Pancreas (tissue), 10 donors: Measurements from ENCODE around the gene UGDH. TPM values are rescaled to one million over a fixed set of nuclear protein-coding genes. Genes with fewer than 3 reads are reported as not detected.

Experiments
- ATAC-seq, 4 donors: fragments of 200-7000 bp; cut with Tn5 transposase; one replicate each; pipeline versions ENCODE4 v1.8.0 to v1.9.1; 2020; ENCODE audit warnings: mild to moderate bottlenecking in 4 of 4, moderate library complexity in 4 of 4
- DNase-seq, 6 donors: peaks; one replicate each; pipeline ENCODE4 v3.0.0-alpha.2; 2020
- FAIRE-seq: peaks from 2 replicates; lab custom pipeline; 2012; peaks lifted over from hg19 to GRCh38; lab: Jason Lieb, UNC
- H3K27ac ChIP-seq, 4 donors: fragments of 200-600 bp; sonication (generic); 1 replicate in 3 of 4; 2 replicates in 1 of 4; pipeline versions ENCODE4 v1.5.0 to v1.8.0; 2020
- H3K27me3 ChIP-seq, 4 donors: fragments of 200-600 bp; one replicate each; pipeline ENCODE4 v1.8.0; 2021
- H3K36me3 ChIP-seq, 3 donors: fragments of 200-600 bp; sonication (generic) in 1 of 3; one replicate each; pipeline versions ENCODE4 v1.5.0 to v1.8.0; 2020 to 2021
- H3K4me1 ChIP-seq, 3 donors: fragments of 200-600 bp; one replicate each; pipeline ENCODE4 v1.8.0; 2021
- H3K4me3 ChIP-seq, 4 donors: fragments of 200-600 bp; sonication (generic) in 2 of 4; one replicate each; pipeline versions ENCODE4 v1.5.0 to v1.8.0; 2020 to 2021
- H3K9me3 ChIP-seq, 4 donors: fragments of 200-600 bp; one replicate each; pipeline ENCODE4 v1.8.0; 2021
- CTCF ChIP-seq, 4 donors: fragments of 200-600 bp; sonication (generic) in 3 of 4; IDR thresholded peaks; one replicate each; pipeline versions ENCODE4 v1.5.0 to v1.8.0; 2021; ENCODE audit warnings: antibody characterized with exemption in 4 of 4
- WGBS, 2 donors: extraction: QIAGEN DNeasy Blood & Tissue Kit; methylation state at CpG; one replicate each; pipeline ENCODE4 v1.1.7; 2013; 5-methylcytosine and 5-hydroxymethylcytosine counted together
- intact Hi-C, 3 donors: fragments of 100-400 bp; cut with DNase I; formaldehyde crosslinking; loops; one replicate each; pipeline versions ENCODE4 v1.11.1 to v1.14.2; 2022
- polyA plus RNA-seq, 2 donors: library from polyadenylated mRNA; stranded (reverse); fragments of 200-250 nt; gene quantifications; one replicate each; pipeline ENCODE4 v1.2.3, GENCODE V29; 2013
- total RNA-seq, 6 donors: library from RNA; stranded (reverse); fragmentation: NEBNext Ultra II Directional in 4 of 6; extraction: Animal tissue kit (Norgen Biotek cat#: 25700) in 4 of 6; gene quantifications; one replicate each; pipeline versions ENCODE4 v1.2.1 to v1.2.4, GENCODE V29; 2021 to 2023
- donor health status: healthy with polysubstance abuse.
- donor health status: DM: no; HTN: no; CAD: no; lungs with moderate emphysema.
- donor health status: DM: no; HTN: no; CAD: no.
- donor health status: control.
- donor health status: control.
- donor health status: Bipolar disorder and iron deficiency.
- donor health status: DM: yes; HTN: yes; CAD: no.
- donor health status: DM: no; HTN: no; CAD: no.
- donor health status: DM: no; HTN: no; CAD: no.
- donor health status: DM: yes; HTN: yes; CAD: no.

UGDH gene
- total and polyA plus RNA-seq, 8 donors = 7.0 to 84.8 (median 39.2) TPM

GRCh38 chr4:39452153-39452859, 74.9 kb downstream of the UGDH start:
- peaks cover 8 to 26% (median 16%) of the 10 kb centered on the region in 3 donors for H3K4me1 ChIP-seq
- peaks cover 3 to 55% (median 43%) of the 10 kb centered on the region in 3 donors for H3K36me3 ChIP-seq
- H3K4me3 ChIP-seq = no peak overlapping the region
- ATAC-seq (no peak), DNase-seq (no peak), FAIRE-seq (no peak)
- no peak for TF ChIP-seq CTCF (IDR thresholded peaks at IDR 0.05)
- no peak overlapping the region for H3K27ac ChIP-seq
- no peaks in the 10 kb centered on the region for H3K9me3 ChIP-seq
- intact Hi-C loops = no loop called here
- H3K27me3 ChIP-seq = no peaks in the 10 kb centered on the region
- WGBS, 2 donors = 87% methylated on average over 6 of the region's 6 CpGs

- peaks cover under 1 to 18% (median 9%) of the 10 kb centered on the region in 3 donors for H3K4me1 ChIP-seq
- intact Hi-C loops = no loop called here
- FAIRE-seq (no peak), ATAC-seq (no peak), DNase-seq (no peak)
- H3K27ac ChIP-seq = peak overlapping the region in 1 of 4 donors; percentile 4
- no peaks in the 10 kb centered on the region for H3K27me3 ChIP-seq
- 87% methylated on average over 6 of the region's 6 CpGs for WGBS, 2 donors
- no peaks in the 10 kb centered on the region for H3K9me3 ChIP-seq
- peaks cover 3 to 48% (median 39%) of the 10 kb centered on the region in 3 donors for H3K36me3 ChIP-seq
- no peak for TF ChIP-seq CTCF (IDR thresholded peaks at IDR 0.05)
- no peak overlapping the region for H3K4me3 ChIP-seq
Observed at GRCh38 chr4:39451423-39452023, 75.7 kb downstream of the UGDH start.

GRCh38 chr4:39450618-39451017, 76.6 kb downstream of the UGDH start:
- DNase-seq = no peak
- no peaks in the 10 kb centered on the region for H3K27me3 ChIP-seq
- TF ChIP-seq CTCF (IDR thresholded peaks at IDR 0.05) = no peak
- no peak overlapping the region for H3K4me3 ChIP-seq
- H3K9me3 ChIP-seq = no peaks in the 10 kb centered on the region
- ATAC-seq = peak in 1 of 4 donors; percentile 13
- no peak overlapping the region for H3K27ac ChIP-seq
- peaks cover 0 to 11% (median 5%) of the 10 kb centered on the region in 3 donors for H3K4me1 ChIP-seq
- 22 to 32% methylated on average over 2 of the region's 2 CpGs for WGBS, 2 donors
- H3K36me3 ChIP-seq = peaks cover 3 to 39% (median 32%) of the 10 kb centered on the region in 3 donors
- no peak for FAIRE-seq
- intact Hi-C loops = no loop called here

Other genes starting within 250 kb of the UGDH start
- gene RFC1, start 161.1 kb downstream of the UGDH start, total RNA-seq = 10 to 100 TPM; 31.4 to 53.1 (median 40.6) TPM
- gene RFC1, start 161.1 kb downstream of the UGDH start, polyA plus RNA-seq = 10 to 100 TPM in 1 of 2 donors, 1 to 10 TPM in 1; 9.1 to 14.6 TPM
- 1 to 10 TPM; 1.2 to 4.6 (median 2.7) TPM for gene KLB, start 120.5 kb downstream of the UGDH start, total RNA-seq
- gene KLB, start 120.5 kb downstream of the UGDH start, polyA plus RNA-seq = 1 to 10 TPM in 1 of 2 donors, under 1 TPM in 1; 0.94 to 1.1 TPM
- 1,000 to 10,000 TPM in 5 of 6 donors, 100 to 1,000 TPM in 1; 952 to 1,393 (median 1,175) TPM for gene RPL9, start 68.5 kb downstream of the UGDH start, total RNA-seq
- gene RPL9, start 68.5 kb downstream of the UGDH start, polyA plus RNA-seq = 1,000 to 10,000 TPM; 1,500 to 2,346 TPM
- 10 to 100 TPM in 2 of 6 donors, 1 to 10 TPM in 4; 5.9 to 13.1 (median 8.5) TPM for gene LIAS, start 68.4 kb downstream of the UGDH start, total RNA-seq
- 10 to 100 TPM; 11.4 to 18.1 TPM for gene LIAS, start 68.4 kb downstream of the UGDH start, polyA plus RNA-seq
- gene SMIM14, start 111.4 kb upstream of the UGDH start, total RNA-seq = 10 to 100 TPM; 41.5 to 53.6 (median 46.9) TPM
- gene SMIM14, start 111.4 kb upstream of the UGDH start, polyA plus RNA-seq = 10 to 100 TPM; 14.3 to 22.6 TPM
- gene UBE2K, start 170.7 kb upstream of the UGDH start, total RNA-seq = 10 to 100 TPM; 15.8 to 32.4 (median 24.8) TPM
- 10 to 100 TPM; 14.1 to 18.2 TPM for gene UBE2K, start 170.7 kb upstream of the UGDH start, polyA plus RNA-seq